HG02642 (cell line): Measurements from ENCODE around the gene ZNF385C.

Experiments used
- ATAC-seq: cut with Tn5 transposase; IDR thresholded peaks from one replicate; pipeline ENCODE4 v1.9.1; 2021; ENCODE audit warnings: mild to moderate bottlenecking; ENCODE audit not compliant: unreplicated experiment, poor library complexity

ZNF385C gene

DNA sequence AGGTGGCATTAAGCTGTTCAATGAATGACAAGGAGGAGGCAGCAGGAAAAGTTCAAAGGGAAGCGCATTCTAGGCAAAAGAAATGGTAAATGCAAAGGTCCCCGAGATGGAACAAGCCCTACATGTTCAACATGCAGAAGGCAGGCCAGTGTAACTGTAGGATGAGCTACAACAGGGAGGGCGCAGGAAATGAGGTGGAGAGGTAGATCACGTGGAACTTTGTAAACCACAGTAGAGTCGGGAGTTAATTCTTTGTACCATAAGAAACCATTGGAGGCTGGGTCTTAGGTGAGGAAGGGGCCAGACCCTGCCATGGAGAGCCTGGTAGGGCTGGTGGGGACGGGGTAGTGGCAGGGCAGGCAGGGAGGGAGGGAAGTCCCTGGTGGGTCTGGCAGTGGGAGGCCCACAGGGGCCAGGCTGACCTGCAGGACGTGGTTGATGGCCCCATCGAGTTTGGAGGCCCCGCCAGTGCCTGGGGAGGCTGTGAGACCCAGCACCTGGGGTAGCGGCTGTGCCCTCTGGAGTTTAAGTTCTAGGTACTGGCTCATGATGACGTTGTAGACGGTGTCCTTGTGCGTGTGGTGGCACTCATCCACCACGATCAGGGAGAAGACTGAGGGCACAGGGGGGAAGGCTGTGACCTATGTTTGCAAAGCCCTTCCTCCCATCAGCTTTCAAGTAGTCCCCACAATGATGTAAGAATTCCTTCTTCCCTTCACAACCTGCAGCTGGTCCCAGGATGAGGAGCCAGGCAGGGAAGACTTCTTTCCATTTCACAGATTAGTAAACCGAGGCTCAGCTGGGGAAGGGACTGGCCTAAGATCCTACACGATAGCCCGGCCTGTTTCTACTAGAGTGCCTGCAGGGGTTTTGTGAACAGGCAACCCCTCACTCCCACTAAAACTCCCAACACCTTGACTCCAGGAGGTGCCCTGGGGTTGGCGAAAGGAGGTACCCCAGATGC lies 12.3 kb upstream of the ZNF385C start:
- no peak for ATAC-seq

GRCh38 chr17:42109086-42109485 lies 10.8 kb upstream of the ZNF385C start:
- ATAC-seq = no peak

GRCh38 chr17:42107597-42108576 lies 9.6 kb upstream of the ZNF385C start:
- ATAC-seq = peak; percentile 55

DNA sequence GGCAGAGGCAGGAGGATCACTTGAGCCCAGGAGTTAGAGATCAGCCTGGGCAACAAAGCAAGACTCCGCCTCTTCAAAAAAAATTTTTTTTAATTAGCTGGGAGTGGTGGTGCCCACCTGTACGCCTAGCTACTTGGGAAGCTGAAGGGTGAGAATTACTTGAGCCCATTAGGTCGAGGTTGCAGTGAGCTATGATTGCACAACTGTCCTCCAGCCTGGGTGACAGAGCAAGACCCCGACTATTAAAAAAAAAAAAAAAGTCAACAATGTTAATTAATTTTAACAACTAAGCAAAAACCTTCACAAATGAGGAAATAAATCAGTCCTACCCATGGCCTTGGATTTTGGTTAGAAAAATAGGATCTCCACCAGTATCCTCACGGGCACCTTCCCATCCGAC lies 8.9 kb upstream of the ZNF385C start:
- ATAC-seq = no peak

DNA sequence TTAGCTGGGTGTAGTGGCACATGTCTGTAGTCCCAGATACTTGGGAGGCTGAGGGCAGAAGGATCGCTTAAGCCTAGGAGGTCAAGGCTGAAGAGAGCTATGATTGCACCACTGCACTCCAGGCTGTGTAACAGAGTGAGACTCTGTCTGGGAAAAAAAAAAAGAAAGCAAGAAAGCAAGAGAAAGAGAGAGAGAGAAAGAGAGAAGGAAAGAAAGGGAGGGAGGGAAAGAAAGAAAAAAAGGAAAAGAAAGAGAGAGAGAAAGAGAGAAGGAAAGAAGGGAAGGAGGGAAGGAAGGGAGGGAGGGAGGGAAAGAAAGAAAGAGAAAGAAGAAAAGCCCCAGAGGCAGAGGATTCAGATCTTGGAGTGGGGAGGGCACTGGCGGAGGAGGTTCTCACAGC lies 7.7 kb upstream of the ZNF385C start:
- no peak for ATAC-seq

DNA sequence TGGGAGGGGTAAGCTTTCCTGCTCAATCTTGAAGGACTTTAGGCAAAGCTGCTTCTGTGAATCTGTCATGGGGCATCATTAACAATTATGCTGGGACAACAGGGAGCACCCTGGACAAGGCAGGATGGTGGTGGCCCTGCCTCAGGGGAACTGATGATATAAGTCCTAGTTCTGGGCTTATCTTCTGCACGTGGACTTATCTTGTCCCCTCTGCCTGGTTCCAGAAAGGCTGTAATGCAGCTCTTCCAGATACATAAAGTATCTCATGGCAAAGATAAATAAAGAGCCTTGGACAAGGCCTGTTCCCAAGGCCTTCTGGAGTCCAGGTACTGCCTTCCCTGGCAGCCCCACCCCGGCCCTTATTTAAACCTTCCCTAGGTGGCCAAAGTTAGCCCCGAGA lies 6.0 kb upstream of the ZNF385C start:
- no peak for ATAC-seq

GRCh38 chr17:42103221-42103954 lies 5.1 kb upstream of the ZNF385C start:
- no peak for ATAC-seq

DNA sequence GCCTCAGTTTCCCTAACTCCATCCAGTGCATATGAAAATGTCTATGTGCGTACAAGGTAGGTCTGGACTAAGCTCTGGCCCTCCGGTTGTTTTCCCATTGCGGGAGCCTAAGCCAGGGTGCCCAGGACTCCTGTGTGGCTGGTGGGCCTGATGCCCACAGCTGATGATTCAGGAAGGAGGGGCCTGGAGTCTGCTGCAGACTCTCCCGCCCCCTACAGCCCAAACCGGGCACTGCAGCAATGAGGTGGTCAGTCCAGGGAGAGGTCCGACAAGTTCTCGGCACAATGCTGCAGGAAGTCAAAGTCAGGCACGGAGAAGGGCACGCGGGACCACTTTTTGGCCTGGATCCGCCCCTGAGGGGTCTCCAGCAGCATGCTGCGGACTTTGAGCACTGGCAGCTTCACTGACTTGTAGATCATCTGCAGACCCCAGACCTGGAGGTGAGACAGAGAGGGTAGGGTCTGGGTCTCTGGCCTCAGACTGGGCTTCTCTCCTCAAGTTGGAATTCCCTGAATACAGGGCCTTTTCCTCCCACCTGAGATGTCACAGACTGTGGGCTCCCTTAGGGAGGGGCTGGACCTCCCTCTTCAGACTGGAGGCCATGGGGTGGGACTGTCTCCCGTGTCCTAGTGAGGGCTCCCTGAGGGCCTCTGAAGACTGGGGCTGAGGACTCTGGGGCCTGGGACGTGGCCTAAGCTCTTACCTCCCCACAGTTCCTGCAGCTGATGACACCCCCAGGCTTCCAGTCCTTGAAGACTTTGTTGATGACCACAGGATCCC lies 3.4 kb upstream of the ZNF385C start:
- no peak for ATAC-seq

GRCh38 chr17:42098730-42099399 lies 592 bp upstream of the ZNF385C start:
- no peak for ATAC-seq

DNA sequence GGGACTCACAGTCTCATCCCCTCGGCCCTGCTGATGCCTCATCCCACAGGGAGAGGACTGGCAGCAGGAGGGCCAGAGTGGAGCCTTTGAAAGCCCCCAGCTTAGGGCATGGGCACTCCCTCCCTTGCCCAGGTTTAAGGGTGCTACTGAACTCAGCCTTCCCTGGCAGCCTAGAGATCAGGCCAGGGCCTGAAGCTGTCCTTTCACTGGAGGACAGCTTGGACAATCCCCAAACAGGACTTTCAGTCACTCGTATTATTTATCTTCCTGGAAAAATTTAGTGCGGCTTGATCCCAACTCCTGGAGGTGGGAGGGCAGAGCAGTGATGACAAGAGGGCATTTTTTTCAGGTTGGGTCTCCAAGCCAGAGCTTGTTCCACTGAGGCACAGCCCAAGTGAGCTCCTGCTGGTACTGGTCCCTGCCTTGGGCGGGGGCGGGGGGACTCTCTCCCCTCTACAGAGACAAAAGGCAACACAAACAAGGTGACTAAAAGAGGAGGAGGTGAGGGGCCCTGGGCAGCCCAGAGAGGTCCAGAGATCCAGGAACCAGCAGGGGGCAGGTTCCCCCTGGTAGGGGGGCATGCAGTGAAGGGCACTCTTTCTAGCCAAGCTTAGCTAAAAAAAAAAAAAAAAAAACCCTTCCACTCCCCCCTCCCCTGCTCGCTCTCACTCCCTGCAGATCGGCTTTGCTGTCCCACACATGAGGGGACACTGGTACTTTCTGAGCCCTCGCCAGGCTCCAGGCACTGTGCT lies 1.7 kb downstream of the ZNF385C start:
- ATAC-seq = no peak

- ATAC-seq = no peak
Observed at GRCh38 chr17:42094375-42095069, 3.8 kb downstream of the ZNF385C start.

- no peak for ATAC-seq
Observed at GRCh38 chr17:42092939-42093338, 5.3 kb downstream of the ZNF385C start.

DNA sequence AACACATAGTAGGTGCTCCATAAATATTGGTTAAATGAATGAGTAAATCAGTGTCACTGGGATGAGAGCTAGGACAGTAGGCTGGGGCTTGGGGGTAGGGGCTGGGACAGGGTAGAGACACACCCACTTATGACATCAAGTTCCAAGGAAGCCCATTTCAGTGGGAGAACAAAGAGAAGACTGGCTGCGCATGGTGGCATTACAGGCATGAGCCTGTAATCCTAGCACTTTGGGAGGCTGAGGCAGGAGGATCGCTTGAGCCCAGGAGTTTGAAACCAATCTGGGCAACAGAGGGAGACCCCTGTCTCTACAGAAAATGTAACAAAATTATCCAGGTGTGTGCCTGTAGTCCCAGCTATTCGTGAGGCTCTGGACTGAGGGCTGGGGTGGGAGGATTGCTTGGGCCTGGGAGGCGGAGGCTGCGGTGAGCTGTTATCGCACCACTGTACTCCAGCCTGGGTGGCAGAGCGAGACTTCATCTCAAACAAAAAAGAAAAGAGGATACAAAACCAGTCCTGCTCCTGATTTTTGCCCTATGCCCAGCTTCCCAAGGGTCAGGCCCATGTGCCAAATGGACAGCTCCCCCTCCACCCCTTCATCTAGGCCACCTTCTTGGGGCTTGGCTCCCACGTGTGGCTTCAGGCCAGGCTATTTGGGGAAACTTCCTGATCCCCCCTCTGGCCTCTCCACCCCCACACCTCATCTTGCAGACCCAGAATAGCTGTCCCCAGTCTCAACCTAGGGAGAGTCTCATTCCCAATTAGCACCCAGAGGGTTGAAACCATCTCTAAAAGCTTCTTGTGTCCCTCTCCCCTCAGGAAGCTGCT lies 7.1 kb downstream of the ZNF385C start:
- no peak for ATAC-seq

GRCh38 chr17:42088736-42089135 lies 9.5 kb downstream of the ZNF385C start:
- no peak for ATAC-seq

DNA sequence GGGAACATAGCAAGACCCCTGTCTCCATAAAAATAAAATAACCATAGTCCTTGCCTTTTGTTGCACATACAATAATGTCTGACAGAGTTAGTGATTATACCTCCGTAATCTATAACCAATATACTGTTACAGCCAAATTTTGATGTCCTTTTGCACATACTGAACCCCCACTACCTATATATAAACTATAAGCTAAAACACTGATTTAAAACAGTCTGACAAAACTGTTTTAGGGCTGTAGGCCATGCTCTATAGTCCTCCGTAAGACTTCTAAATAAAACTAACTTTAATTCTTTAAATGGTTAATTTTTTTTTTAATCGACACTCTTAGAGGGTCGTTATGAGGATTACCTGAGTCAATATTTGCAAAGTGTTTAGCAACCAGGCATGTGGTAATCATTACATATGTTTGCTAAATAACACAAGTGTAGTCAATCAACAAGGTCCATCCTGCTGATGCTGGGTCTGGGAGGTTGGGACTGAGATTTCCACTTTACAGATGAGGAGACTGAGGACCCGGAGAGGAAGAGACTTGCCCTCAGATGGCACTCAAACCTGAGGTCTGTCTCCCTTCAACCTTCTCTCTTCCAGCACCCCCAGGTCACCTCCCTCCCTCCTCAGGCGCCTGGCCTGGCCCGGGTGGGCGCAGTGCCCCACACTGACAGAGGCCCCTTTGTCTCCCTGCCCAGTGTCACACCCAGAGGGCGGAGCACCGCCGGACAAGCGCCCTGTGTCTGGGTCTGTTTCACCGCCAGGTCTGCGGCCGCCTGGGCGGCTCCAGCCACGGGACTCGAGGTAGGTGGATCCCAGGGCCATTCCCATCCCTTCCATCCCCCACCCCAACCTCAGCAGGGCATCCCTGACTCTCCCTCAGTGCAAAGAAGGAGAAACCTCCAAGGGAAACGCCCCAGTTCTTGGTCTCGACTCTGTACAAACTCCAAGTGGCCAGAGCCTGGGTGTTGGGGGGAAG lies 10.3 kb downstream of the ZNF385C start:
- no peak for ATAC-seq
